Measurements from ENCODE around the gene SEC24C. TPM values are rescaled to one million over a fixed set of nuclear protein-coding genes. Genes with fewer than 3 reads are reported as not detected.
A peak's percentile ranks its signal among the peaks of the same experiment; 100 is the strongest.

SEC24C gene
- total and polyA plus RNA-seq, 2 of the 13 experiments (the other 11 are each of a cell fraction or from before 2014, with no cell fraction given), result 63.1 to 66.4 TPM

DNA sequence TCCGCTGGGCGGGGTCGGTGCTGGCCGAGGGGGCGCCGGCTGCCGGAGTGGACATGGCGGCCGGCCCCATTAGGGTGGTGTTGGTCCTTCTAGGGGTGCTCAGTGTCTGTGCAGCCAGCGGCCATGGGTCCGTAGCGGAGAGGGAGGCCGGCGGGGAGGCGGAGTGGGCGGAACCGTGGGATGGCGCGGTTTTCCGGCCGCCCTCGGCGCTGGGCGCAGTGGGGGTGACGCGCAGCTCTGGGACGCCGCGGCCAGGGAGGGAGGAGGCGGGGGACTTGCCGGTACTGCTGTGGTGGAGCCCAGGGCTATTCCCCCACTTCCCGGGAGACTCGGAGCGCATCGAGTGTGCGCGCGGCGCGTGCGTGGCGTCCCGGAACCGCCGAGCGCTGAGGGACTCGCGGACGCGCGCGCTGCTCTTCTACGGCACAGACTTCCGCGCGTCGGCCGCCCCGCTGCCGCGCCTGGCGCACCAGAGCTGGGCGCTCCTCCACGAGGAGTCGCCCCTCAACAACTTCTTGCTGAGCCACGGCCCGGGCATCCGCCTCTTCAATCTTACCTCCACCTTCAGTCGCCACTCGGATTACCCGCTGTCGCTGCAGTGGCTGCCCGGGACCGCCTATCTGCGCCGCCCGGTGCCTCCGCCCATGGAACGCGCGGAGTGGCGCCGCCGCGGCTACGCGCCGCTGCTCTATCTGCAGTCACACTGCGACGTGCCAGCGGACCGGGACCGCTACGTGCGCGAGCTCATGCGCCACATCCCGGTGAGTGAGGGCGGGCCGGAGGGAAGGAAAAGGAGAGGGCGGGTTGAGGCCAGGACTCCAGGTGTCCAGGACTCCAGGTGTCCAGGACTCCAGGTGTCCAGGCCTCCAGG, 28.3 kb downstream of the SEC24C start (continued):
- TF ChIP-seq, protein P1, sequence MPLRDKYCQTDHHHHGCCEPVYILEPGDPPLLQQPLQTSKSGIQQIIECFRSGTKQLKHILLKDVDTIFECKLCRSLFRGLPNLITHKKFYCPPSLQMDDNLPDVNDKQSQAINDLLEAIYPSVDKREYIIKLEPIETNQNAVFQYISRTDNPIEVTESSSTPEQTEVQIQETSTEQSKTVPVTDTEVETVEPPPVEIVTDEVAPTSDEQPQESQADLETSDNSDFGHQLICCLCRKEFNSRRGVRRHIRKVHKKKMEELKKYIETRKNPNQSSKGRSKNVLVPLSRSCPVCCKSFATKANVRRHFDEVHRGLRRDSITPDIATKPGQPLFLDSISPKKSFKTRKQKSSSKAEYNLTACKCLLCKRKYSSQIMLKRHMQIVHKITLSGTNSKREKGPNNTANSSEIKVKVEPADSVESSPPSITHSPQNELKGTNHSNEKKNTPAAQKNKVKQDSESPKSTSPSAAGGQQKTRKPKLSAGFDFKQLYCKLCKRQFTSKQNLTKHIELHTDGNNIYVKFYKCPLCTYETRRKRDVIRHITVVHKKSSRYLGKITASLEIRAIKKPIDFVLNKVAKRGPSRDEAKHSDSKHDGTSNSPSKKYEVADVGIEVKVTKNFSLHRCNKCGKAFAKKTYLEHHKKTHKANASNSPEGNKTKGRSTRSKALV (CRISPR knock-in tag; IDR thresholded peaks at IDR 0.05), result peak; percentile 93
- TF ChIP-seq, protein P2, sequence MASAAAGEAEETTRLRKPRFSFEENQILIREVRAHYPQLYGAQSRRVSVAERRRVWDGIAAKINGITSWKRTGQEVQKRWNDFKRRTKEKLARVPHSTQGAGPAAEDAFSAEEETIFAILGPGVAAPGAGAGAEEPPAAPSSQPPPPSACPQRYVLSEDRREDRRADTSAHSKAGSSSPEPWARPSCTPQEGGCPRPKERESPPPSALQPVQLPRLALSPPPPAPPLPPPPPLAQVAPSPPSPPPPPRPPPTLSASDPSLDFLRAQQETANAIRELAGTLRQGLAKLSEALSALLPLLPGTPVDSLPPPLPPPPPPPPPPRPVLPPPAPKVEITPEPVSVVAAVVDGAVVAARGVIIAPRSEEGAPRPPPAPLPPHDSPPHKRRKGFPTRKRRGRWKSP (CRISPR knock-in tag; IDR thresholded peaks at IDR 0.05), result peak; percentile 98
- TF ChIP-seq ZNF766 (CRISPR knock-in tag; IDR thresholded peaks at IDR 0.05; ENCODE audit: borderline replicate concordance) (peak; percentile 29; the same call in 1 of the 2 replicates), ZNF598 (CRISPR knock-in tag; IDR thresholded peaks at IDR 0.05; ENCODE audit: borderline replicate concordance) (0 out of 2 replicates have a peak, but pooled peaks have one; percentile 59), CCDC6 (CRISPR knock-in tag; IDR thresholded peaks at IDR 0.05) (0 out of 2 replicates have a peak, but pooled peaks have one; percentile 18), GATA4 (IDR thresholded peaks at IDR 0.05; ENCODE audit: borderline replicate concordance, low read depth) (peak; percentile 46; the same call in 1 of the 2 replicates), CENPT (CRISPR knock-in tag; IDR thresholded peaks at IDR 0.05; ENCODE audit: low read depth) (0 out of 2 replicates have a peak, but pooled peaks have one; percentile 24), XRCC5 (optimal IDR thresholded peaks at IDR 0.05; ENCODE audit: low read length) (peak; percentile 5), ASH2L (IDR thresholded peaks at IDR 0.05; ENCODE audit: insufficient read length, low read depth, low read length) (peak; percentile 61), RXRB (CRISPR knock-in tag; IDR thresholded peaks at IDR 0.05; ENCODE audit: borderline replicate concordance) (peak; percentile 30; the same call in 1 of the 2 replicates), SRSF1 (optimal IDR thresholded peaks at IDR 0.05; ENCODE audit: low read depth, low read length) (no peak), ZNF891 (CRISPR knock-in tag; IDR thresholded peaks at IDR 0.05) (peak; percentile 62), ZIK1 (CRISPR knock-in tag; IDR thresholded peaks at IDR 0.05; ENCODE audit: borderline replicate concordance, low read depth) (peak; percentile 80), RFX1 (IDR thresholded peaks at IDR 0.05) (no peak), ZFX (CRISPR knock-in tag; IDR thresholded peaks at IDR 0.05; ENCODE audit: low read depth) (peak; percentile 68; the same call in 1 of the 2 replicates), SRY (CRISPR knock-in tag; IDR thresholded peaks at IDR 0.05) (0 out of 2 replicates have a peak, but pooled peaks have one; percentile 32)
- TF ChIP-seq, protein P3, sequence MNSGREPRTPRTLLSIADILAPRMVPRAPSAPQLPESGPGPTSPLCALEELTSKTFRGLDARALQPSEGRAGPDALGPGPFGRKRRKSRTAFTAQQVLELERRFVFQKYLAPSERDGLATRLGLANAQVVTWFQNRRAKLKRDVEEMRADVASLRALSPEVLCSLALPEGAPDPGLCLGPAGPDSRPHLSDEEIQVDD (CRISPR knock-in tag; IDR thresholded peaks at IDR 0.05; ENCODE audit: borderline replicate concordance), result peak; percentile 67; the same call in 1 of the 2 replicates
- TF ChIP-seq, protein P4, sequence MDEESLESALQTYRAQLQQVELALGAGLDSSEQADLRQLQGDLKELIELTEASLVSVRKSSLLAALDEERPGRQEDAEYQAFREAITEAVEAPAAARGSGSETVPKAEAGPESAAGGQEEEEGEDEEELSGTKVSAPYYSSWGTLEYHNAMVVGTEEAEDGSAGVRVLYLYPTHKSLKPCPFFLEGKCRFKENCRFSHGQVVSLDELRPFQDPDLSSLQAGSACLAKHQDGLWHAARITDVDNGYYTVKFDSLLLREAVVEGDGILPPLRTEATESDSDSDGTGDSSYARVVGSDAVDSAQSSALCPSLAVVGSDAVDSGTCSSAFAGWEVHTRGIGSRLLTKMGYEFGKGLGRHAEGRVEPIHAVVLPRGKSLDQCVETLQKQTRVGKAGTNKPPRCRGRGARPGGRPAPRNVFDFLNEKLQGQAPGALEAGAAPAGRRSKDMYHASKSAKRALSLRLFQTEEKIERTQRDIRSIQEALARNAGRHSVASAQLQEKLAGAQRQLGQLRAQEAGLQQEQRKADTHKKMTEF (CRISPR knock-in tag; IDR thresholded peaks at IDR 0.05), result peak; percentile 53; the same call in 1 of the 2 replicates
- TF ChIP-seq, protein P5, sequence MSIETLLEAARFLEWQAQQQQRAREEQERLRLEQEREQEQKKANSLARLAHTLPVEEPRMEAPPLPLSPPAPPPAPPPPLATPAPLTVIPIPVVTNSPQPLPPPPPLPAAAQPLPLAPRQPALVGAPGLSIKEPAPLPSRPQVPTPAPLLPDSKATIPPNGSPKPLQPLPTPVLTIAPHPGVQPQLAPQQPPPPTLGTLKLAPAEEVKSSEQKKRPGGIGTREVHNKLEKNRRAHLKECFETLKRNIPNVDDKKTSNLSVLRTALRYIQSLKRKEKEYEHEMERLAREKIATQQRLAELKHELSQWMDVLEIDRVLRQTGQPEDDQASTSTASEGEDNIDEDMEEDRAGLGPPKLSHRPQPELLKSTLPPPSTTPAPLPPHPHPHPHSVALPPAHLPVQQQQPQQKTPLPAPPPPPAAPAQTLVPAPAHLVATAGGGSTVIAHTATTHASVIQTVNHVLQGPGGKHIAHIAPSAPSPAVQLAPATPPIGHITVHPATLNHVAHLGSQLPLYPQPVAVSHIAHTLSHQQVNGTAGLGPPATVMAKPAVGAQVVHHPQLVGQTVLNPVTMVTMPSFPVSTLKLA (IDR thresholded peaks at IDR 0.05), result no peak

Data from HepG2 (cell line).